HepG2 (cell line): Measurements from ENCODE around the gene HPCAL1. TPM values are rescaled to one million over a fixed set of nuclear protein-coding genes. Genes with fewer than 3 reads are reported as not detected.
A peak's percentile ranks its signal among the peaks of the same experiment; 100 is the strongest.

ENCODE experiments used
- CBFB ChIP-seq: sonication (generic); formaldehyde crosslinking; IDR thresholded peaks from 2 replicates; pipeline ENCODE4 v1.4.0; 2020; ENCODE audit warnings: missing genetic modification reagents
- FOSL2 ChIP-seq: sonication (generic); formaldehyde crosslinking; IDR thresholded peaks from 2 replicates; pipeline ENCODE4 v1.4.0; 2020; ENCODE audit warnings: missing genetic modification reagents
- IKZF1 ChIP-seq: fragments of 450-650 bp; IDR thresholded peaks from 2 replicates; pipeline ENCODE4 v1.7.1; 2016
- IKZF4 ChIP-seq: sonication (generic); formaldehyde crosslinking; IDR thresholded peaks from 2 replicates; pipeline ENCODE4 v1.5.1; 2020; ENCODE audit warnings: borderline replicate concordance, mild to moderate bottlenecking, low read depth, missing genetic modification reagents; ENCODE audit errors: not compliant biosample characterization
- MED1 ChIP-seq: sonication (generic); formaldehyde crosslinking; IDR thresholded peaks from 2 replicates; pipeline ENCODE4 v1.4.0; 2020; ENCODE audit warnings: missing genetic modification reagents
- MTF1 ChIP-seq: sonication (generic); formaldehyde crosslinking; IDR thresholded peaks from 2 replicates; pipeline ENCODE4 v1.5.0; 2020; ENCODE audit warnings: missing genetic modification reagents
- PCBP2 ChIP-seq: fragments of 200-400 bp; formaldehyde crosslinking; optimal IDR thresholded peaks from 2 replicates; pipeline ENCODE3; 2018; ENCODE audit warnings: low read length, low read depth; ENCODE audit not compliant: poor library complexity, severe bottlenecking
- PITX1 ChIP-seq: sonication (generic); formaldehyde crosslinking; IDR thresholded peaks from 2 replicates; pipeline ENCODE4 v1.5.1; 2020; ENCODE audit warnings: mild to moderate bottlenecking, missing genetic modification reagents
- SNAI1 ChIP-seq: sonication (generic); formaldehyde crosslinking; IDR thresholded peaks from 2 replicates; pipeline ENCODE4 v1.5.0; 2020; ENCODE audit warnings: mild to moderate bottlenecking, missing genetic modification reagents, borderline replicate concordance
- SP2 ChIP-seq: sonication (generic); formaldehyde crosslinking; IDR thresholded peaks from 2 replicates; pipeline ENCODE4 v1.5.1; 2020; ENCODE audit warnings: mild to moderate bottlenecking, missing genetic modification reagents
- TFE3 ChIP-seq: IDR thresholded peaks from 2 replicates; pipeline ENCODE4 v1.6.1; 2016
- XBP1 ChIP-seq: sonication (generic); formaldehyde crosslinking; IDR thresholded peaks from 2 replicates; pipeline ENCODE4 v1.5.0; 2020; ENCODE audit warnings: missing genetic modification reagents
- ZNF263 ChIP-seq: sonication (generic); formaldehyde crosslinking; IDR thresholded peaks from 2 replicates; pipeline ENCODE4 v1.4.0; 2020; ENCODE audit warnings: missing genetic modification reagents
- ZNF577 ChIP-seq: sonication (generic); formaldehyde crosslinking; IDR thresholded peaks from 2 replicates; pipeline ENCODE4 v1.4.0; 2020; ENCODE audit warnings: mild to moderate bottlenecking, low read depth, missing genetic modification reagents, borderline replicate concordance
- ZNF614 ChIP-seq: IDR thresholded peaks from 2 replicates; pipeline ENCODE4 v1.6.1; 2018; ENCODE audit warnings: missing biosample characterization, missing genetic modification reagents, inconsistent platforms, borderline replicate concordance
- ZNF83 ChIP-seq: sonication (generic); formaldehyde crosslinking; IDR thresholded peaks from 2 replicates; pipeline ENCODE4 v1.4.0; 2020; ENCODE audit warnings: missing genetic modification reagents, mild to moderate bottlenecking, borderline replicate concordance
- ZSCAN22 ChIP-seq: sonication (generic); formaldehyde crosslinking; IDR thresholded peaks from 2 replicates; pipeline ENCODE4 v1.4.0; 2020; ENCODE audit warnings: mild to moderate bottlenecking, missing genetic modification reagents
- polyA plus RNA-seq, 8 experiments: library from polyadenylated mRNA; depleted of rRNA in 3 of 8; stranded (reverse) in 7 of 8; unstranded in 1 of 8; fragments of >200 nt; fragmentation: Illumina TruSeq in 4 of 8; extraction: Trizol in 4 of 8; gene quantifications; 2 replicates each; pipeline versions ENCODE4 v1.2.1 to v1.2.3, GENCODE V29; 2011 to 2016; ENCODE audit warnings: low read depth in 4 of 8, missing spikeins in 1 of 8, mixed read lengths in 1 of 8; ENCODE audit not compliant: insufficient read depth in 1 of 8
- total RNA-seq, 5 experiments: library from RNA; depleted of rRNA; stranded (reverse); fragments of >200 nt; fragmentation: Illumina TruSeq; extraction: Trizol; gene quantifications; 2 replicates each; pipeline ENCODE4 v1.2.3, GENCODE V29; 2016; ENCODE audit warnings: low read depth in 1 of 5
- TF ChIP-seq, protein P1 (sequence below): sonication (generic); formaldehyde crosslinking; conservative IDR thresholded peaks from 2 replicates; pipeline ENCODE4 v1.8.1; 2023; ENCODE audit warnings: missing genetic modification reagents
- TF ChIP-seq, protein P2 (sequence below): IDR thresholded peaks from 2 replicates; pipeline ENCODE4 v1.6.1; 2016; ENCODE audit warnings: low read depth, control low read depth
- TF ChIP-seq, protein P3 (sequence below): sonication (generic); formaldehyde crosslinking; conservative IDR thresholded peaks from 2 replicates; pipeline ENCODE4 v1.8.0; 2022; ENCODE audit warnings: low read depth, missing genetic modification reagents
- TF ChIP-seq, protein P4 (sequence below): sonication (generic); formaldehyde crosslinking; conservative IDR thresholded peaks from 2 replicates; pipeline ENCODE4 v1.4.0; 2020; ENCODE audit warnings: missing genetic modification reagents

Gene HPCAL1
- total and polyA plus RNA-seq, 2 of the 13 experiments (the other 11 are each of a cell fraction or from before 2014, with no cell fraction given) = 29.5 to 29.9 TPM

- TF ChIP-seq, protein P1, sequence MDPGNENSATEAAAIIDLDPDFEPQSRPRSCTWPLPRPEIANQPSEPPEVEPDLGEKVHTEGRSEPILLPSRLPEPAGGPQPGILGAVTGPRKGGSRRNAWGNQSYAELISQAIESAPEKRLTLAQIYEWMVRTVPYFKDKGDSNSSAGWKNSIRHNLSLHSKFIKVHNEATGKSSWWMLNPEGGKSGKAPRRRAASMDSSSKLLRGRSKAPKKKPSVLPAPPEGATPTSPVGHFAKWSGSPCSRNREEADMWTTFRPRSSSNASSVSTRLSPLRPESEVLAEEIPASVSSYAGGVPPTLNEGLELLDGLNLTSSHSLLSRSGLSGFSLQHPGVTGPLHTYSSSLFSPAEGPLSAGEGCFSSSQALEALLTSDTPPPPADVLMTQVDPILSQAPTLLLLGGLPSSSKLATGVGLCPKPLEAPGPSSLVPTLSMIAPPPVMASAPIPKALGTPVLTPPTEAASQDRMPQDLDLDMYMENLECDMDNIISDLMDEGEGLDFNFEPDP = no peak
- peak; percentile 73; the same call in 1 of the 2 replicates for TF ChIP-seq ZNF614 (CRISPR knock-in tag)
- TF ChIP-seq XBP1 (CRISPR knock-in tag) = no peak
- no peak for TF ChIP-seq ZSCAN22 (CRISPR knock-in tag)
- peak; percentile 71 for TF ChIP-seq CBFB (CRISPR knock-in tag)
- TF ChIP-seq, protein P2, sequence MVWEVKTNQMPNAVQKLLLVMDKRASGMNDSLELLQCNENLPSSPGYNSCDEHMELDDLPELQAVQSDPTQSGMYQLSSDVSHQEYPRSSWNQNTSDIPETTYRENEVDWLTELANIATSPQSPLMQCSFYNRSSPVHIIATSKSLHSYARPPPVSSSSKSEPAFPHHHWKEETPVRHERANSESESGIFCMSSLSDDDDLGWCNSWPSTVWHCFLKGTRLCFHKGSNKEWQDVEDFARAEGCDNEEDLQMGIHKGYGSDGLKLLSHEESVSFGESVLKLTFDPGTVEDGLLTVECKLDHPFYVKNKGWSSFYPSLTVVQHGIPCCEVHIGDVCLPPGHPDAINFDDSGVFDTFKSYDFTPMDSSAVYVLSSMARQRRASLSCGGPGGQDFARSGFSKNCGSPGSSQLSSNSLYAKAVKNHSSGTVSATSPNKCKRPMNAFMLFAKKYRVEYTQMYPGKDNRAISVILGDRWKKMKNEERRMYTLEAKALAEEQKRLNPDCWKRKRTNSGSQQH = peak; percentile 53; the same call in 1 of the 2 replicates
- no peak for TF ChIP-seq ZNF577 (CRISPR knock-in tag)
- TF ChIP-seq ZNF83 = peak; percentile 82; the same call in 1 of the 2 replicates
- no peak for TF ChIP-seq SP2 (CRISPR knock-in tag)
- TF ChIP-seq SNAI1 = no peak
- TF ChIP-seq IKZF4 (CRISPR knock-in tag) = peak; percentile 72
- peak; percentile 80 for TF ChIP-seq ZNF263 (CRISPR knock-in tag)
- TF ChIP-seq IKZF1 = no peak
- TF ChIP-seq FOSL2 (CRISPR knock-in tag) = peak; percentile 56; the same call in 1 of the 2 replicates
- peak; percentile 69 for TF ChIP-seq TFE3 (CRISPR knock-in tag)
- TF ChIP-seq, protein P3, sequence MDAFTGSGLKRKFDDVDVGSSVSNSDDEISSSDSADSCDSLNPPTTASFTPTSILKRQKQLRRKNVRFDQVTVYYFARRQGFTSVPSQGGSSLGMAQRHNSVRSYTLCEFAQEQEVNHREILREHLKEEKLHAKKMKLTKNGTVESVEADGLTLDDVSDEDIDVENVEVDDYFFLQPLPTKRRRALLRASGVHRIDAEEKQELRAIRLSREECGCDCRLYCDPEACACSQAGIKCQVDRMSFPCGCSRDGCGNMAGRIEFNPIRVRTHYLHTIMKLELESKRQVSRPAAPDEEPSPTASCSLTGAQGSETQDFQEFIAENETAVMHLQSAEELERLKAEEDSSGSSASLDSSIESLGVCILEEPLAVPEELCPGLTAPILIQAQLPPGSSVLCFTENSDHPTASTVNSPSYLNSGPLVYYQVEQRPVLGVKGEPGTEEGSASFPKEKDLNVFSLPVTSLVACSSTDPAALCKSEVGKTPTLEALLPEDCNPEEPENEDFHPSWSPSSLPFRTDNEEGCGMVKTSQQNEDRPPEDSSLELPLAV (CRISPR knock-in tag) = no peak
- TF ChIP-seq PCBP2 = no peak
- peak; percentile 62 for TF ChIP-seq MED1
- no peak for TF ChIP-seq MTF1 (CRISPR knock-in tag)
- peak; percentile 25; the same call in 1 of the 2 replicates for TF ChIP-seq PITX1 (CRISPR knock-in tag)
- TF ChIP-seq, protein P4, sequence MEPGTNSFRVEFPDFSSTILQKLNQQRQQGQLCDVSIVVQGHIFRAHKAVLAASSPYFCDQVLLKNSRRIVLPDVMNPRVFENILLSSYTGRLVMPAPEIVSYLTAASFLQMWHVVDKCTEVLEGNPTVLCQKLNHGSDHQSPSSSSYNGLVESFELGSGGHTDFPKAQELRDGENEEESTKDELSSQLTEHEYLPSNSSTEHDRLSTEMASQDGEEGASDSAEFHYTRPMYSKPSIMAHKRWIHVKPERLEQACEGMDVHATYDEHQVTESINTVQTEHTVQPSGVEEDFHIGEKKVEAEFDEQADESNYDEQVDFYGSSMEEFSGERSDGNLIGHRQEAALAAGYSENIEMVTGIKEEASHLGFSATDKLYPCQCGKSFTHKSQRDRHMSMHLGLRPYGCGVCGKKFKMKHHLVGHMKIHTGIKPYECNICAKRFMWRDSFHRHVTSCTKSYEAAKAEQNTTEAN (CRISPR knock-in tag) = no peak; the same call in 1 of the 2 replicates
Observed at GRCh38 chr2:10408649-10409579, 106.2 kb downstream of the HPCAL1 start (continued).
